HG03571 (cell line): ENCODE results near the gene SYT9.

Experiments used
- ATAC-seq: cut with Tn5 transposase; IDR thresholded peaks from one replicate; pipeline ENCODE4 v1.9.1; 2021; ENCODE audit not compliant: unreplicated experiment

SYT9 gene

GRCh38 chr11:7272373-7272772 is 20.7 kb downstream of the SYT9 start:
- ATAC-seq, result no peak

GRCh38 chr11:7275133-7275532 is 23.4 kb downstream of the SYT9 start:
- no peak for ATAC-seq

GRCh38 chr11:7278314-7278917 is 26.7 kb downstream of the SYT9 start:
- ATAC-seq, result peak; percentile 51

GRCh38 chr11:7279676-7280075 is 28.0 kb downstream of the SYT9 start:
- no peak for ATAC-seq

- no peak for ATAC-seq
Observed at GRCh38 chr11:7281079-7281478, 29.4 kb downstream of the SYT9 start.

GRCh38 chr11:7281809-7282208 is 30.1 kb downstream of the SYT9 start:
- ATAC-seq, result no peak

GRCh38 chr11:7286178-7286577 is 34.5 kb downstream of the SYT9 start:
- no peak for ATAC-seq

GRCh38 chr11:7291100-7291829 is 39.6 kb downstream of the SYT9 start:
- no peak for ATAC-seq

- ATAC-seq, result no peak
Observed at GRCh38 chr11:7292922-7293321, 41.2 kb downstream of the SYT9 start.

- ATAC-seq, result no peak
Observed at GRCh38 chr11:7299393-7299792, 47.7 kb downstream of the SYT9 start.

- ATAC-seq, result no peak
Observed at GRCh38 chr11:7300281-7300680, 48.6 kb downstream of the SYT9 start.

- ATAC-seq, result no peak
Observed at GRCh38 chr11:7303146-7303545, 51.4 kb downstream of the SYT9 start.

GRCh38 chr11:7306900-7307299 is 55.2 kb downstream of the SYT9 start:
- ATAC-seq, result no peak

GRCh38 chr11:7307836-7308235 is 56.1 kb downstream of the SYT9 start:
- no peak for ATAC-seq

- ATAC-seq, result no peak
Observed at GRCh38 chr11:7311903-7312302, 60.2 kb downstream of the SYT9 start.

- ATAC-seq, result no peak
Observed at GRCh38 chr11:7314811-7315604, 63.3 kb downstream of the SYT9 start.

GRCh38 chr11:7319501-7319900 is 67.8 kb downstream of the SYT9 start:
- no peak for ATAC-seq

- ATAC-seq, result no peak
Observed at GRCh38 chr11:7320306-7320705, 68.6 kb downstream of the SYT9 start.

- ATAC-seq, result no peak
Observed at GRCh38 chr11:7321473-7322450, 70.1 kb downstream of the SYT9 start.

GRCh38 chr11:7332451-7332850 is 80.7 kb downstream of the SYT9 start:
- no peak for ATAC-seq

- no peak for ATAC-seq
Observed at GRCh38 chr11:7332962-7333361, 81.3 kb downstream of the SYT9 start.
